Activated CD4-positive, alpha-beta T cell treated with anti-CD3 and anti-CD28 coated beads for 4 hours (primary cell): ENCODE measurements around the gene RNF145.
"Not testable (repeated sequence)": the region's sequence is repeated elsewhere in the genome, so short reads cannot be mapped to it uniquely, and the experiment has no call there.

Experiments used
- DNase-seq, 2 donors: peaks; one replicate each; pipeline ENCODE4 v3.0.0-alpha.2; 2020

The RNF145 gene, protein sequence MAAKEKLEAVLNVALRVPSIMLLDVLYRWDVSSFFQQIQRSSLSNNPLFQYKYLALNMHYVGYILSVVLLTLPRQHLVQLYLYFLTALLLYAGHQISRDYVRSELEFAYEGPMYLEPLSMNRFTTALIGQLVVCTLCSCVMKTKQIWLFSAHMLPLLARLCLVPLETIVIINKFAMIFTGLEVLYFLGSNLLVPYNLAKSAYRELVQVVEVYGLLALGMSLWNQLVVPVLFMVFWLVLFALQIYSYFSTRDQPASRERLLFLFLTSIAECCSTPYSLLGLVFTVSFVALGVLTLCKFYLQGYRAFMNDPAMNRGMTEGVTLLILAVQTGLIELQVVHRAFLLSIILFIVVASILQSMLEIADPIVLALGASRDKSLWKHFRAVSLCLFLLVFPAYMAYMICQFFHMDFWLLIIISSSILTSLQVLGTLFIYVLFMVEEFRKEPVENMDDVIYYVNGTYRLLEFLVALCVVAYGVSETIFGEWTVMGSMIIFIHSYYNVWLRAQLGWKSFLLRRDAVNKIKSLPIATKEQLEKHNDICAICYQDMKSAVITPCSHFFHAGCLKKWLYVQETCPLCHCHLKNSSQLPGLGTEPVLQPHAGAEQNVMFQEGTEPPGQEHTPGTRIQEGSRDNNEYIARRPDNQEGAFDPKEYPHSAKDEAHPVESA

DNA sequence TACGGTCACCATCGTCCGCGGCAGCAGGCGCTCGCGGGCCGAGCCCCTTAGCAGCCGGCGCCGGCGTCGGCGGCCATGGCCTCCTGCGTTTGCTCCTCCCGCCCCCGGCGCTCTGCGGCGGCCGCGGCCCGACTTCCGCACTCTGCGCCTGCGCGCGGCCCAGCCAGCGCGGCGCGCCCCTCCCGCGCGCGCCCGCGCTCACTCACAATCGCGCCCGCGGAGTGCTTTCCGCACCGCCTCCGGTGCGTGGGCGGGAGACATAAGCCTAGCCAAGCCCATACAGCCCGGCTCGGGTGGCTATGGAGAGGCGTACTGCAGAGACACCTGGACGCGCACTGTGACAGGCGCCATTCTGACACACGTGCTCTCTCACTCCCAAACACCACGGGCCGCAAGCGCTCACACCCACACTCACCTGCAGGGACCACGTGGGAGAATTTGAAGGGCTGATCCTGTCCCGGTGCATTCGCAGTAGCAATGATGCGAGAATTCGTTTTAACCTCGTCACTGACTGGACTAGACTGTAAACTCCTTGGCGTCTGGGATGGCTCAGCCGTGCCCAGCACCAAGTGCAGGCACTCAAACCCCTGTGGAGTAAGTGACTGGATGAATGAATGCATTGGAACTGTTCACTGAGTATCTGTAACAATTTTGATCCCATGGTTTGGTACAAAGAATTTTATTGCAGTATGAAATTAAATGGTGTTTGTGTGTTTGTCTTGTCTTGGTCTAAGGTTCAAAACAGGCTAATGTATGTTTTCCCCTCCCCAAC is at the start of gene RNF145:
TSS of gene RNF145 (minus strand) at position 116 of the 772 bp plus-strand sequence. CDS start 5,936 bp downstream, outside the sequence.
- peak; percentile 98 to 99 for DNase-seq

DNA sequence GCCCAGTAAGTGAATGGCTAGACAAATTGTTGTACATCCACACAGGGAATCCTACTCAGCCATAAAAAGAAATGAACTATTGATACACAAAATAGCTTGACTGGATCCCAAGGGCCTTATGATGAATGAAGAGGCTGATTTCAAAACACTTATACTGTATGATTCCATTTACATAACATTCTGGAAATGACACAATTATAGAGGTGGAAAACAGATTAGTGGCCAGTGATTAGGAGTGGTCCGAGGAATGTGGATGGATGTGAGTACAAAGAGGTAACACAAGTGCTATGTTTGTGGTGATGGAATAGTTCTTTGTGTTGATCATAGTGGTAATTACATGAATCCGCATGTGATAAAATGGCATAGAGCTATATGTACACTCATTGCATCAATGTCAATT is 49.0 kb upstream of the RNF145 start:
- DNase-seq: no peak

DNA sequence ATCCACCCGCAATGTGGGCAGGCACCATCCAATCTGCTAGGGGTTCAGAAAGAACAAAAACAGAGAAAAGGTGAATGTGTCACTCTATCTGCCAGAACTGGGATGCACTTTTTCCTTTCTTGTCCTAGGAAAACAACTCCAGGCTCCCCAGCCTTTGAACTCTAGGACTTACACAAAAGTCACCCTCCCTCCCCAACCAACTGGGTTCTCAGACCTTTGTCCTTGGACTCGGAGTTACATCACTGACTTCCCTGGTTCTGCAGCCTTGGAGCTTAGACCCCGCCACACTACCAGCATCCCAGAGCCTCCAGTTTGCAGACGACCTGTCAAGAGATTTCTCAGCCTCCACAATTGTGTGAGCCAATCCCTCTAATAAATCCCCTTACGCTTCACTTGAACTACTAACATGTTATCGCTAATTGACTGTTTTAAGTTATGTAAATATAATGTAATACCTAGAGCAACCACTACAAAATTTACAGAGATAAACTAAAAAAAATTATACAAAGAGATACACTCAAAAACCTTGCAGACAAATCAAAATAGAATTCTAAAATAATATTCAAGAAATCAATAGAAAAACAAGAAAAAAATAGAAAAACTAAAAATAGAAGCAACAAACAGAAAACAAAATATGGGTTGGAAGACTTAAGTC is 48.4 kb upstream of the RNF145 start:
- DNase-seq: no peak

GRCh38 chr5:159257007-159257406 is 47.7 kb upstream of the RNF145 start:
- no peak for DNase-seq

DNA sequence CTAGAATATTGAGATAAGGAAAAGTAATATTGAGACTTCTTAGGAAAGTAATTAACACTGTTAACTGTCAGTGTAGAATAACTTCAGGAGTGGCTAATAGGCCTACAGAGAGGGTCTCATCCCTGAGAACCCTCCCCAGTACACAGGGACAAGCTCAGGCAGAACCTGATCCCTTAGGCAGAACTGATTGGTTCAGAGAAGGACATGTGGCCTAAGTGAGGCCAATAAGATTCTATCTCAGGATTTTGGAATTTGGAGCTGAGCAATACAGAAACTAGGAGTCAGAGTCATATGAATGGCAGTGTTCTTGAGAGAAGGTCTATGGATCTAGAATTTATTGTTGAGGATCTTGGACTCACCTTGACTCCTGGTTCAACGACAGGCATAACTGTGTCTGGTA is 42.8 kb upstream of the RNF145 start:
- no peak for DNase-seq

DNA sequence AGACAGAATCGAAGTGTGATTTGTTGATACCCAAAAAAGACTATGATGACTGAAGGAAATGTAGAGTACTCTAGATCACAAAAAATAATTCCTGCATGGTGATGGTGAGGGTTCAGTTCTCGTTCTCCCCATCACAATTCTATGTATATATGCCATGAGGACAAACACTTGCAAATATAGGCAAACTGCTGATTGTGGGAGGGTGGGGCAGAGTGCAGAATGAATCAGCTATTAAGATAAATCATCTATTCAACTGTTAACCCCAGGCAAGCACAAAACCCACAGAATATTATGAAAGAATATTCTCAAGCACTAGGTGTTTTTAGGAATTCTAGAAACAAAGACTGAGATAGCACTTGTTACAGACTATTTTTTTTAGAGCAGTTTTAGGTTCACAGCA is 39.8 kb upstream of the RNF145 start:
- DNase-seq: no peak

GRCh38 chr5:159244890-159245289 is 35.5 kb upstream of the RNF145 start:
- DNase-seq: no peak

DNA sequence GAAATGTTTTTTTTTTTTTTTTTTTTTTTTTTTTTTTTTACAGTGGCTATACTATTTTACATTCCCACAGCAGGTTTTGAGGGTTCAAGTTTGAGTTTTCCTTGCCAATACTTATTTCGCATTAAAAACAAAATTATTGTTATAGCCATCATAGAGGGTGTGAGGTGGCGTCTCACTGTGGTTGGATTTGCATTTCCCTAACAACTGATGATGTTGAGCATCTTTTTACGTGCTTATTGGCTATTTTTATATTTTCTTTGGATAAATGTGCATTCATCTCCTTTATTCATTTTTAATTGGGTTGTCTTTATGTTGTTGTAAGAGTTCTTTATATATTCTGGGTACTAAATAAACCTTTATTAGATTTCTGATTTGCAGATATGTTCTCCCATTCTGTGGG is 34.8 kb upstream of the RNF145 start:
- DNase-seq: no peak

DNA sequence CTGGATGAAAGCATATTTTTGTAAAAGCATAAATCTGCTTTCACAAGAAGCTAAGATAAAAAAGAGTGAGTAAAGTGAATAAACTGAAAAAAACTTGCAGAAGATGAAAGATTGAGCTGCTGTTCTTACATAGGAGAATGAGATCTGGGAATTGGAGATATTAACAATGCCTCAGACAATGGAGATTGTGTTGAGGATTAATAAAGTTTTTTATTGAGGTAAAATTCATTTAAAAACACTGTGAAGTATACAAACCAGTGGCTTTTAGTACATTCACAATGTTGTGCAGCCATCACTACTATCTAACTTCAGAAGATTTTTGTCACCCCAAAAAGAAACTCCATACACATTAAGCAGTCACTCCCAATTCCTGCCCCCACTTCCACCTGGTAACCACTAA is 34.0 kb upstream of the RNF145 start:
- DNase-seq: no peak

DNA sequence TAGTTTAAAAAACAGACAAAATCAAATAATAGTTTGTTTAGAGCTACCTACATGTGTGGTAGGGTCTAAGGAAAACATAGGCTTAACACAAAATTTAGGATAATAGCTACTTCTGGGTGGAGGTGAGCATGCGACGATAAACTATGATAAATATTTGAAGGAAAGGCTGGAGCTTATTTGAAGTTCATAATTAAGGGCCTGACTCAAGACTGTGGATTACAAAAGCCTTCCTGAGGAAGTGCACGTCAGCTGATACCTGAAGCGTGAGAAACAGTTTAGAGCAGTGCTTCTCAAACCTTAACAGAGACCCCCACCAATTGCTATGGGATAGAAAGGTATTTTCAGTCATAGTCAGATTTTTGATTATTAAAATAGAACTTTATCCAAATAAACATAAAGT is 33.3 kb upstream of the RNF145 start:
- no peak for DNase-seq

- no peak for DNase-seq
These were observed 32.7 kb upstream of the RNF145 start for GRCh38 chr5:159241946-159242552.

DNA sequence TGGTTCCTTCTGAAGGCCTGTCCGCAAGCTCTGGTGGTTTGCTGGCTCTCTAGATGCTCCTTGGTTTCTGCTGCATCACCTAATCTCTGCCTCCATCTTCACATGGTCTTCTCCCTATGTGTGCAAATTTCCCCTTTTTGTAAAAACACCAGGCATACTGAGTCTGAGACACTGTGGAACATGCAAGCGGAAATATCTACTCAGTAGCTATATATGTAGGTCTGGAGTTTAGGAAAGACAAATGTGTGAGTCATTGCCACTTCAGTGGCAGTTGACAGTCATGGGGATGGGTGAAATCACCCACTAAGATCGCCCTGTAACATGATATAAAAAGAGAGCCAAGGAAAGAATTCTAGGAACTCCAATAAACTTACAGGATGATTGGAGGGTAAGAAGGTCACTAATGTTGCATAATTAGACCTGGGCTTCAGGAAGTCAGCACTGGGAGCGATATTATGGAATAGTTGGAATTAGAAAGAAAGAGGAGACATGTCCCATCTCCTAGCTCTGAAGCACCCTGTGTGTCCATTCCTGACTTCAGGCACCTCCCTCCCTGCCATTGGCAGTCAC is 31.0 kb upstream of the RNF145 start:
- peak; percentile 5 to 9 for DNase-seq

DNA sequence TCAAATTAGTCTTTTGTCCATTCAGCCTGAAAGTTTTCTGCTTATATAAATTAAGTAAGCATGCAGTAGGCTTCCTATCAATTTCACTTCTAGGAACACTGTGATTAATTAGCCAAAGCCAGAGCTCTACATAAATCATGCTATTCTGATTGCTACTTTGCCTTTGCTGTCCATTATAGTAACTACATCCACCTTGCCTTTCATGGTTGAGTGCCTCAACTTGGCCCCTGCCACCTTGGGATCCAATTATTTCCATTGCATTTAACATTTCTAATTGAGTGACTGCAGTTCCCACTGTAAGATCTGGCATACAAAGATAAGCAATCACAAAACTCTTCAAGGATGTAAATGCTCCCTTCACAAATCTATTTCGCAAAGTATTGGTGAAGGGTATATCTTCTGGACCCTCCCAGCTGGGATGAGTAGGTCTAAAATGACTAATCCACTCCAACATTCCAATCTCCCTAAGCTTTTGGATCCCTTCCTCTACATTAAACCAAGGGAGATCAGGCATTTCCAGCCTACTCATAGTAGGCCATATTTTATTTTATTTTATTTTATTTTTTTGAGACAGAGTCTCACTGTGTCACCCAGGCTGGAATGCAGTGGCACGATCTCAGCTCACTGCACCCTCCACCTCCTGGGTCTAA is 26.6 kb upstream of the RNF145 start:
- DNase-seq: not testable (repeated sequence)

GRCh38 chr5:159231167-159231566 is 21.8 kb upstream of the RNF145 start:
- DNase-seq: no peak

- DNase-seq: no peak
These were observed 21.3 kb upstream of the RNF145 start for GRCh38 chr5:159230657-159231056.

- not testable (repeated sequence) for DNase-seq
These were observed 18.7 kb upstream of the RNF145 start for GRCh38 chr5:159228097-159228496.

GRCh38 chr5:159227452-159227851 is 18.1 kb upstream of the RNF145 start:
- DNase-seq: no peak

- DNase-seq: no peak
These were observed 17.1 kb upstream of the RNF145 start for GRCh38 chr5:159226451-159226850.

DNA sequence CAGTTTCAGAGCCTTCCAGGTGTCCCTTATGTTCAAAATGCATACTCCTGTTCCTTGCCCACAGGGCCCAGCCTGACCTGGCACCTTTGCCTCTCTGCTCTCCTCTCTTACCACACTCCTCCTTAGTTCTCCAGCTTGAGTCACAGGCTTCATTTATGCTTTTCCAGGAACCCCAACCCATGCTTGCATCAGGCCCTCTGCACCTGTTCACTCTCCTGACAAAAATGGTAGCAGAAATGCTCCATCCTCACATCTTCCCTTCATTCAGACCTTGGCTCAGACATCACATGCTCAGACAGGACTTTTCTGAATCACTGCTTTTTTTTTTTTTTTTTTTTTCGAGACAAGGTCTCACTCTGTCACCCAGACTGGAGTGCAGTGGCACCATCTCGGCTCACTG is 15.1 kb upstream of the RNF145 start:
- DNase-seq: no peak

GRCh38 chr5:159223469-159223868 is 14.1 kb upstream of the RNF145 start:
- DNase-seq: no peak

DNA sequence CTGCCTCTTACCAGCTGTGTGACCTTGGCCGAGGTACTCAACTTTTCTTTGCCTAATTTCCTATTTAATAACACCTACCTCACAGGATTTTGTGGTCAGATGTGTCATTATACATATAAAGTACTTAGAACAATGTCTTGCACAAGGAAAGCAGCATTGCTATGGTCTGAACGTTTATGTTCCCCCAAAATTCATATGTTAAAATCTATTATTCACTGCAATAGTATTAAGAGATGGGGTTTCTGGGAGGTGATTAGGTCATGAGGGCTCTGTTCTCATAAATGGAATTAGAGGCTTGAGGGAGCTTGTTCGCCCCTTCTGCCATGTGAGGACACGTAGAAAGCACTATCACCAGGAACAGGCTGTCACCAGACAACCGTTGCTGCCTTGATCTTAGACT is 10.9 kb upstream of the RNF145 start:
- DNase-seq: no peak

- no peak for DNase-seq
These were observed 9.3 kb upstream of the RNF145 start for GRCh38 chr5:159218595-159219023.
